SK-N-DZ (cell line): ENCODE data around the gene BCAR3.

Source experiments
- DNase-seq: peaks from one replicate; pipeline ENCODE4 v3.0.0-alpha.2; 2015; ENCODE audit warnings: low spot score

BCAR3 gene

GRCh38 chr1:93640656-93641440 is 40.8 kb downstream of the BCAR3 start:
- no peak for DNase-seq

- no peak for DNase-seq
Measured at GRCh38 chr1:93638981-93639380, 42.7 kb downstream of the BCAR3 start.

GRCh38 chr1:93638307-93638847 is 43.3 kb downstream of the BCAR3 start:
- DNase-seq = no peak

- DNase-seq = no peak
Measured at GRCh38 chr1:93636712-93637111, 44.9 kb downstream of the BCAR3 start.

- DNase-seq = no peak
Measured at GRCh38 chr1:93635614-93636543, 45.8 kb downstream of the BCAR3 start.

GRCh38 chr1:93633313-93633712 is 48.3 kb downstream of the BCAR3 start:
- DNase-seq = no peak

GRCh38 chr1:93631626-93632365 is 49.8 kb downstream of the BCAR3 start:
- peak; percentile 52 for DNase-seq

GRCh38 chr1:93630168-93630567 is 51.5 kb downstream of the BCAR3 start:
- no peak for DNase-seq

- DNase-seq = peak; percentile 52
Measured at GRCh38 chr1:93629101-93630059, 52.3 kb downstream of the BCAR3 start.

GRCh38 chr1:93628681-93629080 is 53.0 kb downstream of the BCAR3 start:
- DNase-seq = no peak

- DNase-seq = no peak
Measured at GRCh38 chr1:93625582-93626327, 55.9 kb downstream of the BCAR3 start.

- DNase-seq = no peak
Measured at GRCh38 chr1:93623875-93624274, 57.8 kb downstream of the BCAR3 start.

GRCh38 chr1:93623436-93623835 is 58.2 kb downstream of the BCAR3 start:
- no peak for DNase-seq

GRCh38 chr1:93621246-93621645 is 60.4 kb downstream of the BCAR3 start:
- DNase-seq = no peak

- DNase-seq = no peak
Measured at GRCh38 chr1:93620841-93621210, 60.8 kb downstream of the BCAR3 start.

GRCh38 chr1:93620172-93620840 is 61.3 kb downstream of the BCAR3 start:
- no peak for DNase-seq

- no peak for DNase-seq
Measured at GRCh38 chr1:93619507-93620171, 62.0 kb downstream of the BCAR3 start.

- no peak for DNase-seq
Measured at GRCh38 chr1:93617670-93618499, 63.8 kb downstream of the BCAR3 start.
